ENCODE measurements around the gene ETS1.

GRCh38 chr11:128465531-128465930, 121.8 kb downstream of the ETS1 start:
- TF ChIP-seq, protein P1, sequence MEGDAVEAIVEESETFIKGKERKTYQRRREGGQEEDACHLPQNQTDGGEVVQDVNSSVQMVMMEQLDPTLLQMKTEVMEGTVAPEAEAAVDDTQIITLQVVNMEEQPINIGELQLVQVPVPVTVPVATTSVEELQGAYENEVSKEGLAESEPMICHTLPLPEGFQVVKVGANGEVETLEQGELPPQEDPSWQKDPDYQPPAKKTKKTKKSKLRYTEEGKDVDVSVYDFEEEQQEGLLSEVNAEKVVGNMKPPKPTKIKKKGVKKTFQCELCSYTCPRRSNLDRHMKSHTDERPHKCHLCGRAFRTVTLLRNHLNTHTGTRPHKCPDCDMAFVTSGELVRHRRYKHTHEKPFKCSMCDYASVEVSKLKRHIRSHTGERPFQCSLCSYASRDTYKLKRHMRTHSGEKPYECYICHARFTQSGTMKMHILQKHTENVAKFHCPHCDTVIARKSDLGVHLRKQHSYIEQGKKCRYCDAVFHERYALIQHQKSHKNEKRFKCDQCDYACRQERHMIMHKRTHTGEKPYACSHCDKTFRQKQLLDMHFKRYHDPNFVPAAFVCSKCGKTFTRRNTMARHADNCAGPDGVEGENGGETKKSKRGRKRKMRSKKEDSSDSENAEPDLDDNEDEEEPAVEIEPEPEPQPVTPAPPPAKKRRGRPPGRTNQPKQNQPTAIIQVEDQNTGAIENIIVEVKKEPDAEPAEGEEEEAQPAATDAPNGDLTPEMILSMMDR (IDR thresholded peaks at IDR 0.05) = no peak
- no peak for TF ChIP-seq EZH2phosphoT487 (IDR thresholded peaks at IDR 0.05)
- no peak for TF ChIP-seq EZH2 (IDR thresholded peaks at IDR 0.05)
